Dermis blood vessel endothelial cell (primary cell): ENCODE results near the gene TNS1. TPM values are rescaled to one million over a fixed set of nuclear protein-coding genes. Genes with fewer than 3 reads are reported as not detected.

Experiments used
- DNase-seq: peaks from one replicate; pipeline ENCODE4 v3.0.0; 2010
- total RNA-seq: library from RNA; depleted of rRNA; stranded (reverse); fragments of >200 nt; gene quantifications from 2 replicates; pipeline ENCODE4 v1.2.3, GENCODE V29; 2014

TNS1 gene
- total RNA-seq, 1 donor from 2014 or later = 45.8 TPM

GRCh38 chr2:217980036-217980435 lies 22.8 kb downstream of the TNS1 start:
- no peak for DNase-seq

- DNase-seq = peak; percentile 47
Observed at GRCh38 chr2:217979151-217979811, 23.5 kb downstream of the TNS1 start.

DNA sequence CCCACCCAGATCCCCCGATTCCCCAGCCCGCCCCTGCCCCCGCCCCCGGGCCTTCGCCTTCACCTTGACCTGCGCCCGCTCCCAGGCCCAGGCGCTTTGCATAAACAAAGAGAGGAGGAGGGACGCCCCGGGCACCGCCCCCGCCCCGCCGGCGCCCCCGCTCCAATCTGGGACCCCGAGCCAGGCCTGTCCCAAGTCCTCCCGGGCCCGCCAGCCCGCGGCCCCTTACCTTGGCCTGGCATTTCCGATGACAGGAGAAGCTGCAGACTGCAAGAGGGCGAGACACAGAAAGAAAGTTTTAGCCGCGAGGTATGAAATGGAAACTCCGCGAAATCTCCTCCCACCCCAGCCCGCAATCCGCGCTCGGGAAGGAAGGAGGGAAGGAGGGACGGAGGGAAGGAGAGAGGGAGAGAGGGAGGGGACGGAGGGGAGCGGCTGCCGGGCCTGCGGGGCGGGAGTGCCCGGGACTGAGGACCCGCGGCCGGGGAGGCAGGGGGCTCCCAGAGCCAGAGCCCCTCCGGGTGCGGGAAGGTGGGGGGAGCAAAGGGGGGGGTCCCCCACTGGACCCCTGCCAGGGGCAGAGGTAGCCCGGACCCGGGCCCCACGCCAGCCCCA lies 24.2 kb downstream of the TNS1 start:
- DNase-seq = no peak

DNA sequence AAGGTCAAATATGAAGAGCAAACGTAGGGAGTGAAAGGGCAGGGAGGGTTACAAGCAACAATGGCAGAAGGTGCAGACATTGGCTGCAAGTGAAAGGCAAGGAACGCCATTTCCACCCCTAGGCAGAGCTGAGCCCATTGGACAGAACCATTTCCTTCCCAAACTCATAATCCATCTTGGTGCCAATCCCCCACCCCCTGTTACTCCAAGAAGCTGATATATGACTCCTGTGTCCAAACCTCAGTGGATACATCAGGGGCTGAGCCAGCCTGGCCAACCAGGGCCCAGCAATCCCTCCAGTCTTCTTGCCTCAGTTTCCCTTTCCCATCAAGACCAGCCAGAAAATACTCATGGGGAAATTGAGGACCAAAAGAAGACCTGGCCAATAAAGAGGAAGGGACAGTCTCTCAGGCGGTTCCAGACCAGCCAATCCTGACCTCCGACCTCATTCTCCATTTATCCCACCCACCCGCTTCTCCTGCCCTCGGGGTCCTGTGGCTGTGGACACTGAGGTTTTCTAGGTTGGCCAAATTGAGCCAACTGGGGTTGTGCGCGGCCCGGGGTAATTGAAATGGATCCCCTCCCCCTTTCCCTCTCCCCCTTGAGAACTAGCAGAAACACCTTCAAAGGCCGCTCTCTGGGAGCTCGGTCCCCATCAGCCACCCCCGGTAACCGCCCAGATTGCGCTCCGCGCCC lies 24.8 kb downstream of the TNS1 start:
- DNase-seq = no peak

- DNase-seq = no peak
Observed at GRCh38 chr2:217976301-217976700, 26.5 kb downstream of the TNS1 start.

DNA sequence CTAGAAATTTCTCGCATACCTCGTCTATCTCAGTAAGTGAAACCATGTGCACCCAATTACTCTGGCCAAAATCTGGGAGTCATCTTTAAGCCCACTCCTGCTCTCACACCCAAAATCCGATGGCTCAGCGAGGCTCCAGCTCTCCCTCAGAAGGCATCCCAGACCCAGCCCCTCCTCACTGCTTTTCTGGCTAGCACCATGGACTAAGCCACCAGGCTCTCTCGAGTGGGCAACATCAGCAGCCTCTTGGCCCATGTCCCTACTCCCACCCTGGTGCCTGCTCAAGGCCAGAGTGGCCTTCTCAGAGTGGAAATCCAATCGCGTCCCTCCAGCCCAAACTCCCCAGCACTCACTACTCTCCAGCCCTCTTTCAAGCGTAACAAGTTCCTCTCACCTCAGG lies 27.2 kb downstream of the TNS1 start:
- DNase-seq = no peak

GRCh38 chr2:217974389-217975005 lies 28.3 kb downstream of the TNS1 start:
- DNase-seq = no peak

GRCh38 chr2:217973008-217973787 lies 29.6 kb downstream of the TNS1 start:
- no peak for DNase-seq

- no peak for DNase-seq
Observed at GRCh38 chr2:217972490-217972889, 30.3 kb downstream of the TNS1 start.

DNA sequence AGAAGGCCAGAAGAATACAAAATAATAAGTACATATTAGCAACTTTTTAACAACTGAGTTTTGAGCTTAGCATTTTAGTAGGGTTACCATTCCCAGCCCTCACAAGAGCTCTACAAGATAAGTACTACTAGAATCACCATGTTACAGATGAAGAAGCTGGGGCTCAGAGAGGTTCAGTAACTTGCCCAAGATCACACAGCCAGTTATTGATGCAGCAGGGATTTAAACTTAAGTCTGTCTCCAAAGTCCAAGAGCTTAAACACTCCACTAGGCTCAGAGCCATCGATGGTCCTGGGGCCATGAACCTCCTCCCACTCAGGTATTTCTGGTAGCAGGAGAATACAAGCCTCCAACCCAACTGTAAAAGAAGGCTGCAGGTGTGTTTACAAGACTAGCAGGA lies 30.8 kb downstream of the TNS1 start:
- DNase-seq = no peak

GRCh38 chr2:217971166-217971565 lies 31.6 kb downstream of the TNS1 start:
- DNase-seq = no peak

DNA sequence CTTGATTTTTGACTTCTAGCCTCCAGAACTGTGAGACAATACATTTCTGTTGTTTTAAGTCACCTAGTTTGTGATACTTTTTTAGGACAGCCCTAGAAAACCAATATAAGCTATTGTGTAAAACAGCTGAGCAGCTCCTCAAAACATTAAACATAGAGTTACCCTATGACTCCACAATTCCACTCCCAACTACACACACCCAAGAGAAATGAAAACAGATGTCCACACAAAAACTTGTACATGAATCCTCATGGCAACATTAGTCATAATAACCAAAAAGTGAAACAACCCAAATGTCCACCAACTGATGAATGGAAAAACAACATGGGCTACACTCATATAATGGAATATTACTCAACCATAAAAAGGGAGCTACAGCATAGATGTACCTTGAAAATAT lies 32.6 kb downstream of the TNS1 start:
- DNase-seq = no peak

GRCh38 chr2:217969588-217969987 lies 33.2 kb downstream of the TNS1 start:
- DNase-seq = no peak

DNA sequence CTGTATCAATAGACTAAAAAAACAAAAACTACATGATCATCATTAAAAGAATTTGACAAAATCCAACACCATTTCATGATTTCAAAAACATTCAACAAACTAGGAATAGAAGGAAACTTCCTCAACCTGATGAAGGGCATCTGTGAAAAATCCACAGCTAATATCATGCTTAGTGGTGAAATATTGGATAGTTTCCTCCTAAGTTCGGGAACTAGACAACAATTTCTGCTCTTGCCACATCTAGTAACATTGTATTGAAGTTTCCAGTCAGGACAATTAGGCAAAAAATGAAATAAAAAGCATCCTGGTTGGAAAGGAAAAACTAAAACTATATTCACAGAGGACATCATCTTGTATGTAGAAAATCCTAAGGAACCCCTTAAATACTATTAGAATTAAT lies 34.8 kb downstream of the TNS1 start:
- DNase-seq = no peak

GRCh38 chr2:217966423-217967070 lies 36.2 kb downstream of the TNS1 start:
- no peak for DNase-seq

DNA sequence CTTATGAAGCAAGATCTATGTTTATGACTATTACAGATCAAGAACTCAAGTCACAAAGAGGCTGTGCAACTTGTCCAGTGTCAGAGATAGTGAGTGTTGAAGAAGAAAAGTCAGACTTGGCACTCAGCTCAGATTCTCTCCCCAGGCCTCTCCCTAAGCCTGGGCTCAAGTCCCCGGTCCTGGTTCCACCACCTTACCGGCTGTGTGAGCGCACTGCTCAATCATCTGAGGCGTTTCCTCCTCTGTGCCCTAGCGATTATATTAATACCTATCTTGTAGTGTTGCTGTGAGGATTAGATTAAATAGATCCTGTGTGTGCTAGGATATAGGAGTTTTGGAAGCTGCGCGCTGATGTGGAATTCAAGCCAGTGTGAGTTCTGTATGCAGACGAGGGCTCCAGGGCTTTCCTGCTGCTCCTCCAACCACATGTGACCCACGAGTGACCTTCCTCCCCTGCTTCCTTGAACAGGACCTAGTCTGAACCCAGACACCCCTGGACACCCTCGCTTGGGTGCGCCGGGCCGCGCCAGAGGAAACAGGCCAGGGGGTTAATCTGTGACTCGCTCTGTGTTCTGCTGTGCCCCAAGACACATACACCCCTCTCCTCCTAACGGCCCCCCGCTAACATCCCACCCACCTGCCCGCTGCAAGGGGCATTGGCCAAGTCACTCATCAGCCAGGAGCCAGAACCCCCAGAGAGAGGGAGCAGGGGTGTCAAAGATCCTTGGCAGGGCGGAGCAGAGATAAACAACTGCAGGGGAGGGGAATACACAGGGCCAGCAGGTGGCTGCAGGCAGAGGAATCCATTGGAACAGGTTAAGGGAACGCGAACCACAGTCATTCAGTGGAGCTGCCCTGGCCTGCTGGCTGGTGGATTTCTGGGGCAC lies 38.3 kb downstream of the TNS1 start:
- DNase-seq = no peak

DNA sequence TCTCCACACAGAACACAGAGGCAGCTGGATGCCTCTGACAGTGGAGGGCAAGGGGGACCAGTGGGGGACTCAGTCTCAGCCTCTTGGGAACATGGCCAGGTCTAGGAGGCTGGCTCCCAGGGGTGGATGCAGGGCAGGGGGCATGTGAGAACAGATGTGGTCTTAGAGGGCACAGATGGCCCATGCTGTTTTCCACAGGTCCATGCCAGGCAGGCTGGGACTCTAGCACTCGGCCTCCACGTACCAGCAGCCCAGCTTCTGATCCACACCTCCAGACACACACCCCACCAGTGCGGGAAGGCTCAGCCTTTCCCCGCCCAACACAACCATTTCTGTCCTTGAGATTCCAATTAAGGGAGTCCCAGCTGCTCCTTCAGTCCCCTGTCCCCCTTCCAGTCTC lies 42.4 kb downstream of the TNS1 start:
- no peak for DNase-seq

DNA sequence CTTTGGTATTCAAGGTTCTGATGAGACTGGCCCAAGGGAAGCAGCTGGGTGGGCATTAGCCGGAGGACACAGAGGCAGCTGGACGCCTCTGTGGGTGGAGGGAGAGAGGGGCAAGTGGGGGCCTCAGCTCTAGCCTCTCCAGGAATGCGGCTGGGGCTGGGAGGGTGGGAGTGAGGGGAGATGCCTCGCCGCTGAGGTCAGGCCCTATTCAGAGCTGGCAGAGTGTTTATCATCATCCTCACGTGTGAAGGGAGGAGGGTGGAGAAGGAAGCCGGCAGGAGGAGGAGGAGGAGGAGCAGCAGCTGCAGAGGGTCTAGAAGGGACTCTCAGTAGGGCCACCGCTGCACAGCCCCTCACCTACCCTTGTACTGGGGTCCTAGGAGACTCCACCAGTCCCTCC lies 43.1 kb downstream of the TNS1 start:
- DNase-seq = no peak

GRCh38 chr2:217958884-217959225 lies 43.9 kb downstream of the TNS1 start:
- no peak for DNase-seq

GRCh38 chr2:217958206-217958883 lies 44.5 kb downstream of the TNS1 start:
- no peak for DNase-seq
